Esophagus squamous epithelium (tissue), 5 donors: ENCODE measurements around the gene ZNF532. TPM values are rescaled to one million over a fixed set of nuclear protein-coding genes. Genes with fewer than 3 reads are reported as not detected.

Experiments
- DNase-seq: peaks from one replicate; lab custom pipeline; 2025; lab: John Stamatoyannopoulos, UW
- H3K27ac ChIP-seq, 4 donors: fragments of 200-600 bp; sonication (generic); one replicate each; pipeline ENCODE4 v1.5.1; 2016 to 2019; ENCODE audit warnings: mild to moderate bottlenecking in 1 of 4
- H3K27me3 ChIP-seq, 4 donors: fragments of 200-600 bp; sonication (generic); 1 replicate in 3 of 4; 2 replicates in 1 of 4; pipeline versions ENCODE4 v1.5.1 to v1.6.0; 2017 to 2021; ENCODE audit warnings: antibody characterized with exemption in 1 of 4
- H3K36me3 ChIP-seq, 3 donors: fragments of 200-600 bp; sonication (generic); one replicate each; pipeline ENCODE4 v1.5.1; 2016 to 2019
- H3K4me1 ChIP-seq, 3 donors: fragments of 200-600 bp; sonication (generic); one replicate each; pipeline ENCODE4 v1.5.1; 2017 to 2019
- H3K4me3 ChIP-seq, 4 donors: fragments of 200-600 bp; sonication (generic); 1 replicate in 3 of 4; 2 replicates in 1 of 4; pipeline ENCODE4 v1.5.1; 2016 to 2019; ENCODE audit warnings: mild to moderate bottlenecking in 2 of 4, moderate library complexity in 1 of 4
- H3K9me3 ChIP-seq, 3 donors: fragments of 200-600 bp; sonication (generic); one replicate each; pipeline ENCODE4 v1.5.1; 2016 to 2019
- CTCF ChIP-seq, 6 experiments: fragments of 450-650 bp in 4 of 6; fragments of 200-600 bp in 2 of 6; sonication (generic) in 2 of 6; IDR thresholded peaks; one replicate each; pipeline ENCODE4 v1.5.1; 2016 to 2019; ENCODE audit warnings: antibody characterized with exemption in 6 of 6, mild to moderate bottlenecking in 4 of 6, moderate library complexity in 4 of 6
- POLR2A ChIP-seq, 4 donors: fragments of 450-650 bp; IDR thresholded peaks; one replicate each; pipeline ENCODE4 v1.6.1; 2017; ENCODE audit warnings: antibody characterized with exemption in 4 of 4, mild to moderate bottlenecking in 4 of 4, moderate library complexity in 3 of 4
- WGBS, 2 donors: methylation state at CpG; one replicate each; pipeline ENCODE4 v1.1.5; 2018; 5-methylcytosine and 5-hydroxymethylcytosine counted together
- intact Hi-C: fragments of 100-400 bp; cut with DNase I; formaldehyde crosslinking; loops from one replicate; pipeline ENCODE4 v1.15.0; 2022
- total RNA-seq, 4 donors: library from RNA; depleted of rRNA; stranded (reverse); fragments of >200 nt; gene quantifications; one replicate each; pipeline ENCODE4 v1.1.0, GENCODE V29; 2016
- donor health status: DM: yes; HTN: yes; CAD: no.

ZNF532 gene
- total RNA-seq, 4 donors from 2014 or later = 30.7 to 52.3 (median 32.6) TPM

GRCh38 chr18:58979615-58980014 is 114.9 kb downstream of the ZNF532 start:
- no peak overlapping the region for H3K4me3 ChIP-seq
- TF ChIP-seq CTCF (IDR thresholded peaks at IDR 0.05) = no peak
- no peak for TF ChIP-seq POLR2A (IDR thresholded peaks at IDR 0.05)
- 100% methylated on average over 2 of the region's 6 CpGs; no CpG with 5 or more reads in 1 of the 2 donors for WGBS, 2 donors
- H3K36me3 ChIP-seq = peaks cover 10 to 63% (median 22%) of the 10 kb centered on the region in 3 donors
- no peaks in the 10 kb centered on the region for H3K9me3 ChIP-seq
- intact Hi-C loops = no loop called here
- no peak for DNase-seq
- H3K4me1 ChIP-seq = no peaks in the 10 kb centered on the region
- no peaks in the 10 kb centered on the region for H3K27me3 ChIP-seq
- no peak overlapping the region for H3K27ac ChIP-seq

- Histone ChIP-seq H3K27me3 (no peaks in the 10 kb centered on the region), H3K4me1 (no peaks in the 10 kb centered on the region), H3K4me3 (no peak overlapping the region), H3K27ac (no peak overlapping the region), H3K9me3 (no peaks in the 10 kb centered on the region), H3K36me3 (peaks cover 10 to 63% (median 22%) of the 10 kb centered on the region in 3 donors)
- intact Hi-C loops = no loop called here
- no peak for DNase-seq
- 79 to 90% methylated on average over 4 of the region's 4 CpGs for WGBS, 2 donors
- TF ChIP-seq POLR2A (IDR thresholded peaks at IDR 0.05) (no peak), CTCF (IDR thresholded peaks at IDR 0.05) (no peak)
Observed at GRCh38 chr18:58980991-58981390, 116.3 kb downstream of the ZNF532 start.

- H3K27me3 ChIP-seq = no peaks in the 10 kb centered on the region
- intact Hi-C loops = no loop called here
- no peaks in the 10 kb centered on the region for H3K4me1 ChIP-seq
- peaks cover 10 to 63% (median 22%) of the 10 kb centered on the region in 3 donors for H3K36me3 ChIP-seq
- H3K4me3 ChIP-seq = no peak overlapping the region
- H3K27ac ChIP-seq = no peak overlapping the region
- DNase-seq = no peak
- TF ChIP-seq CTCF (IDR thresholded peaks at IDR 0.05) (no peak), POLR2A (IDR thresholded peaks at IDR 0.05) (no peak)
- 83 to 88% methylated on average over 17 of the region's 17 CpGs for WGBS, 2 donors
- no peaks in the 10 kb centered on the region for H3K9me3 ChIP-seq
Observed at GRCh38 chr18:58983260-58984155, 118.8 kb downstream of the ZNF532 start.

- H3K27ac ChIP-seq = no peak overlapping the region
- H3K36me3 ChIP-seq = peaks cover 0 to 13% (median 0%) of the 10 kb centered on the region in 3 donors
- H3K27me3 ChIP-seq = no peaks in the 10 kb centered on the region
- H3K4me1 ChIP-seq = peaks cover 0 to 15% (median 9%) of the 10 kb centered on the region in 3 donors
- no peaks in the 10 kb centered on the region for H3K9me3 ChIP-seq
- DNase-seq = no peak
- no peak overlapping the region for H3K4me3 ChIP-seq
- TF ChIP-seq CTCF (IDR thresholded peaks at IDR 0.05) (no peak), POLR2A (IDR thresholded peaks at IDR 0.05) (no peak)
- intact Hi-C loops = no loop called here
- 40 to 44% methylated on average over 2 of the region's 2 CpGs for WGBS, 2 donors
Observed at GRCh38 chr18:58988600-58988999, 123.9 kb downstream of the ZNF532 start.

- Histone ChIP-seq H3K36me3 (peaks cover 0 to 7% (median 0%) of the 10 kb centered on the region in 3 donors), H3K4me1 (peaks cover 0 to 18% (median 9%) of the 10 kb centered on the region in 3 donors), H3K27me3 (no peaks in the 10 kb centered on the region), H3K9me3 (no peaks in the 10 kb centered on the region), H3K27ac (no peak overlapping the region), H3K4me3 (no peak overlapping the region)
- intact Hi-C loops = no loop called here
- no peak for TF ChIP-seq CTCF (IDR thresholded peaks at IDR 0.05)
- no peak for TF ChIP-seq POLR2A (IDR thresholded peaks at IDR 0.05)
- WGBS, 2 donors = 87 to 88% methylated on average over 2 of the region's 2 CpGs
- DNase-seq = no peak
Observed at GRCh38 chr18:58989184-58989759, 124.6 kb downstream of the ZNF532 start.
